ENCODE results near the gene RTTN.

The RTTN gene

DNA sequence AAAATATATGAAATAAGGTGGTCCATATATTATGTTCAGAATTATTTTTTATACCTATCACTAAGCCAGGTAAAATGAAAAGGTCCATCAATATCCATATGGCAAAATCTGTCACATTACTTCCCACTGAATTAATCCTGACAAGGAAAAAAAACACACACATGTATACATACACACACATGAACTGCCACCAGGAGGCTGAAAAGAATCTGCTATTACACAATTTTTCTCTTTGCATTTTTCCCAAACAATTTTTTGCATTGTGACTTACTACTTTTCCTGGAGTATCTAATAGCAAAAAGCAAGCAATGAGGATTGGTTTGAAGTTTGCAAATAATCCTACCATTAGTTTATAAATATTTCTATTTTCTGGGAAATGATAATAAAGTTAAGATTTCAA is 129.6 kb downstream of the RTTN start:
- H3K27ac ChIP-seq (ENCODE audit: low read depth, low read length) = no peak overlapping the region
- no peaks in the 10 kb centered on the region for H3K9me3 ChIP-seq (ENCODE audit: control insufficient read depth, insufficient read depth, low read depth, low read length)
- no peaks in the 10 kb centered on the region for H3K4me1 ChIP-seq (ENCODE audit: control insufficient read depth, insufficient read depth, low read length)
- H3K27me3 ChIP-seq (ENCODE audit: control insufficient read depth, insufficient read depth, low read length) = no peaks in the 10 kb centered on the region
- no peak overlapping the region for H3K9ac ChIP-seq (ENCODE audit: low read length)
- peaks cover 9% of the 10 kb centered on the region; the same call in 1 of the 2 replicates for H3K36me3 ChIP-seq (ENCODE audit: control insufficient read depth, insufficient read depth, low read length)
- H3K4me3 ChIP-seq (ENCODE audit: low read depth, low read length) = no peak overlapping the region

DNA sequence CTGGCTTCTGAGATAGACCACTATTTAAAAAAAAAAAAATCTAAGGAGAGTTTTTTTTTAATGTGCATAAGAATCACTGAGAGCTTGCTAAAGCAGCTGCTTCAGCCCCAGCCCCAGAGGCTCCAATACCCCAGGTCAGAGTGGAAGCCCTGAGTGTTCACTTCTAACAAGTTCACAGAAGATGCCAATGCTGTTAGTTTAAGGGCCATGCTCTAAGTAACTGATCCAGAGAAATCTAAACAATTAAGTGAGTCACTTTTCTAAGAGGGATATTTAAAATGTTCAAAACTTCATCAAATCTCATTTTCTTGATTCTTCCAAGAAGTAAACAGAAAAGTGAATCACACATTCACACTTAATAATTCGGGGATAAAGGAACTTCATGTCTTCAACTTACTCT is 131.4 kb downstream of the RTTN start:
- no peak overlapping the region for H3K27ac ChIP-seq (ENCODE audit: low read depth, low read length)
- no peaks in the 10 kb centered on the region for H3K9me3 ChIP-seq (ENCODE audit: control insufficient read depth, insufficient read depth, low read depth, low read length)
- H3K9ac ChIP-seq (ENCODE audit: low read length) = no peak overlapping the region
- peaks cover 9% of the 10 kb centered on the region; the same call in 1 of the 2 replicates for H3K36me3 ChIP-seq (ENCODE audit: control insufficient read depth, insufficient read depth, low read length)
- H3K4me1 ChIP-seq (ENCODE audit: control insufficient read depth, insufficient read depth, low read length) = no peaks in the 10 kb centered on the region
- no peaks in the 10 kb centered on the region for H3K27me3 ChIP-seq (ENCODE audit: control insufficient read depth, insufficient read depth, low read length)
- no peak overlapping the region for H3K4me3 ChIP-seq (ENCODE audit: low read depth, low read length)

DNA sequence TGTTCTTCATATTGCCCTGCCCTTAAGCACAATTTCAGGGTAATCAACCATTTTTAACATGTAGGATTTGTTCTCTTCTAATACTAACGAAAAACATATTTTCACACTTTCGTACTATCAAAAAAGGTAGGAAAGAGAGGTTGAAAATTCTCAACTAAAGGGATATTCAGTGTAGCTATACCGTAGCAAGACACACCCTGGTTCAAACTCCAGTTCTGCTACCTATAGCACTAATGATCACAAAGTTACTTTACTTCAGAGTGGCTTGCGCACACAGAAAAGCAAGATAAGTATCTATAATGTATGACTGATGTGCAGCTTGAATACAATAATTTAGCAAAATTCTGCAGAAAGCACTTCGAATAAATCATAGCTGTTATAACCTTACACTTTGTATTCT is 132.1 kb downstream of the RTTN start:
- Histone ChIP-seq H3K36me3 (ENCODE audit: control insufficient read depth, insufficient read depth, low read length) (peaks cover 9% of the 10 kb centered on the region; the same call in 1 of the 2 replicates), H3K27me3 (ENCODE audit: control insufficient read depth, insufficient read depth, low read length) (no peaks in the 10 kb centered on the region), H3K9me3 (ENCODE audit: control insufficient read depth, insufficient read depth, low read depth, low read length) (no peaks in the 10 kb centered on the region), H3K4me3 (ENCODE audit: low read depth, low read length) (no peak overlapping the region), H3K9ac (ENCODE audit: low read length) (no peak overlapping the region), H3K27ac (ENCODE audit: low read depth, low read length) (no peak overlapping the region), H3K4me1 (ENCODE audit: control insufficient read depth, insufficient read depth, low read length) (no peaks in the 10 kb centered on the region)

- Histone ChIP-seq H3K4me3 (ENCODE audit: low read depth, low read length) (no peak overlapping the region), H3K27ac (ENCODE audit: low read depth, low read length) (no peak overlapping the region), H3K9ac (ENCODE audit: low read length) (no peak overlapping the region), H3K27me3 (ENCODE audit: control insufficient read depth, insufficient read depth, low read length) (no peaks in the 10 kb centered on the region), H3K9me3 (ENCODE audit: control insufficient read depth, insufficient read depth, low read depth, low read length) (no peaks in the 10 kb centered on the region), H3K36me3 (ENCODE audit: control insufficient read depth, insufficient read depth, low read length) (peaks cover 9% of the 10 kb centered on the region; the same call in 1 of the 2 replicates), H3K4me1 (ENCODE audit: control insufficient read depth, insufficient read depth, low read length) (no peaks in the 10 kb centered on the region)
These were observed 132.8 kb downstream of the RTTN start for GRCh38 chr18:70072678-70073077.

- H3K9me3 ChIP-seq (ENCODE audit: control insufficient read depth, insufficient read depth, low read depth, low read length) = no peaks in the 10 kb centered on the region
- no peaks in the 10 kb centered on the region for H3K27me3 ChIP-seq (ENCODE audit: control insufficient read depth, insufficient read depth, low read length)
- H3K4me1 ChIP-seq (ENCODE audit: control insufficient read depth, insufficient read depth, low read length) = no peaks in the 10 kb centered on the region
- H3K9ac ChIP-seq (ENCODE audit: low read length) = no peak overlapping the region
- no peak overlapping the region for H3K27ac ChIP-seq (ENCODE audit: low read depth, low read length)
- peaks cover 9% of the 10 kb centered on the region; the same call in 1 of the 2 replicates for H3K36me3 ChIP-seq (ENCODE audit: control insufficient read depth, insufficient read depth, low read length)
- H3K4me3 ChIP-seq (ENCODE audit: low read depth, low read length) = no peak overlapping the region
These were observed 135.5 kb downstream of the RTTN start for GRCh38 chr18:70069965-70070364.

- Histone ChIP-seq H3K4me1 (ENCODE audit: control insufficient read depth, insufficient read depth, low read length) (no peaks in the 10 kb centered on the region), H3K4me3 (ENCODE audit: low read depth, low read length) (no peak overlapping the region), H3K27me3 (ENCODE audit: control insufficient read depth, insufficient read depth, low read length) (no peaks in the 10 kb centered on the region), H3K9me3 (ENCODE audit: control insufficient read depth, insufficient read depth, low read depth, low read length) (no peaks in the 10 kb centered on the region), H3K9ac (ENCODE audit: low read length) (no peak overlapping the region), H3K36me3 (ENCODE audit: control insufficient read depth, insufficient read depth, low read length) (peaks cover 9% of the 10 kb centered on the region; the same call in 1 of the 2 replicates), H3K27ac (ENCODE audit: low read depth, low read length) (no peak overlapping the region)
These were observed 136.1 kb downstream of the RTTN start for GRCh38 chr18:70069382-70069781.

DNA sequence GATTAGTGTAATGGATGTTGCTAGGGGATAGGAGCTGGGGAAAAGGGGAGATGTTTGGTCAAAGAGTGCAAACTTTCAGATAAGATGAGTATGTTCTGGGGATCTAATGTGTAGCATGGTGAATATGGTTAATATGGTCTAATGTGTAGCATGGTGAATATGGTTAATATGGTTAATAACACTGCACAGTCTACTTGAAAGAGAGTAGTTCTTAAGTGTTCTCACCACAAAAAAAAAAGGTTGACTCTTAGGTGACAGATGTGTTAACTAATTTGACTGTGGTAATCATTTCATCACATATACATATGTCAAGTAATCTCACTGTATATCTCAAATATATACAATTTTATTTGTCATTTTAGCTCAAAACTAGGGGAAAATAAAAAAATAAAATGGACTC is 136.5 kb downstream of the RTTN start:
- peaks cover 9% of the 10 kb centered on the region; the same call in 1 of the 2 replicates for H3K36me3 ChIP-seq (ENCODE audit: control insufficient read depth, insufficient read depth, low read length)
- no peaks in the 10 kb centered on the region for H3K4me1 ChIP-seq (ENCODE audit: control insufficient read depth, insufficient read depth, low read length)
- H3K4me3 ChIP-seq (ENCODE audit: low read depth, low read length) = no peak overlapping the region
- no peak overlapping the region for H3K9ac ChIP-seq (ENCODE audit: low read length)
- no peaks in the 10 kb centered on the region for H3K27me3 ChIP-seq (ENCODE audit: control insufficient read depth, insufficient read depth, low read length)
- H3K27ac ChIP-seq (ENCODE audit: low read depth, low read length) = no peak overlapping the region
- no peaks in the 10 kb centered on the region for H3K9me3 ChIP-seq (ENCODE audit: control insufficient read depth, insufficient read depth, low read depth, low read length)

GRCh38 chr18:70059684-70060083 is 145.8 kb downstream of the RTTN start:
- Histone ChIP-seq H3K9me3 (ENCODE audit: control insufficient read depth, insufficient read depth, low read depth, low read length) (no peaks in the 10 kb centered on the region), H3K9ac (ENCODE audit: low read length) (no peak overlapping the region), H3K27ac (ENCODE audit: low read depth, low read length) (no peak overlapping the region), H3K36me3 (ENCODE audit: control insufficient read depth, insufficient read depth, low read length) (peaks cover 13% of the 10 kb centered on the region; the same call in 1 of the 2 replicates), H3K27me3 (ENCODE audit: control insufficient read depth, insufficient read depth, low read length) (no peaks in the 10 kb centered on the region), H3K4me1 (ENCODE audit: control insufficient read depth, insufficient read depth, low read length) (no peaks in the 10 kb centered on the region), H3K4me3 (ENCODE audit: low read depth, low read length) (no peak overlapping the region)

GRCh38 chr18:70058916-70059315 is 146.6 kb downstream of the RTTN start:
- no peak overlapping the region for H3K27ac ChIP-seq (ENCODE audit: low read depth, low read length)
- peaks cover 13% of the 10 kb centered on the region; the same call in 1 of the 2 replicates for H3K36me3 ChIP-seq (ENCODE audit: control insufficient read depth, insufficient read depth, low read length)
- H3K9me3 ChIP-seq (ENCODE audit: control insufficient read depth, insufficient read depth, low read depth, low read length) = no peaks in the 10 kb centered on the region
- no peak overlapping the region for H3K9ac ChIP-seq (ENCODE audit: low read length)
- no peak overlapping the region for H3K4me3 ChIP-seq (ENCODE audit: low read depth, low read length)
- H3K27me3 ChIP-seq (ENCODE audit: control insufficient read depth, insufficient read depth, low read length) = no peaks in the 10 kb centered on the region
- no peaks in the 10 kb centered on the region for H3K4me1 ChIP-seq (ENCODE audit: control insufficient read depth, insufficient read depth, low read length)

DNA sequence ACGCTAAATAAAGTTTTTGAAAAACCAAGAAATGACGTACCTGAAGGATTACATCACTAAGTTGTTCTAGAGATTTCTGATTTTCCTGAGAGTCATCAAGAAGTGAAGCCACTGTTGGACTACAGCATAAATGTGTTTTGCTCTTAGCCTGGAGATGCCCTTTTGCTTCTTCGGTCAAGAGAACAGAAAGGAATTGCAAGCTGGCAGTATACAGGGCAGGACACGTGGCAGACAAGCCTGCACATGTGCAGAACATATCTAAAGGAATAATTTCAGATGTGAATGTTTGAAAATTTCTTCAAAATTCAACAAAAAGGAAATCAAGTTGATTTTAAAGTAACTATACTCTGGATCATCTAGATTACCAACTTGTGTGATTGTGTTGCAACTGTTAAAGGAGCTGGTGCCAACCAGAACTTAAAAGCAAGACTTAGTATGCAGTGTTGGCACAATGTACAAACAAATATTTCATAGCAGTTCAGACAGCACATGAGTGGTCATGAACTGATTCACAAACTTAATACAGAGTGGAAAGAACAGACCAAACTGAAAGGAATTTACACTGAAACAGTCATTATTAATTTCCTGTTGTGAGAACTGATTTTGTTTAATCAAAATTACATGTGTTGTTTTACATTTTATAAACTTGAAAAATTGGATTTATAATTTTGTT is 157.4 kb downstream of the RTTN start:
- Histone ChIP-seq H3K27ac (ENCODE audit: low read depth, low read length) (peak overlapping the region; percentile 4; the same call in 1 of the 2 replicates), H3K36me3 (ENCODE audit: control insufficient read depth, insufficient read depth, low read length) (peaks cover 2% of the 10 kb centered on the region; the same call in 1 of the 2 replicates), H3K4me1 (ENCODE audit: control insufficient read depth, insufficient read depth, low read length) (no peaks in the 10 kb centered on the region), H3K27me3 (ENCODE audit: control insufficient read depth, insufficient read depth, low read length) (no peaks in the 10 kb centered on the region), H3K4me3 (ENCODE audit: low read depth, low read length) (no peak overlapping the region), H3K9ac (ENCODE audit: low read length) (no peak overlapping the region), H3K9me3 (ENCODE audit: control insufficient read depth, insufficient read depth, low read depth, low read length) (no peaks in the 10 kb centered on the region)

DNA sequence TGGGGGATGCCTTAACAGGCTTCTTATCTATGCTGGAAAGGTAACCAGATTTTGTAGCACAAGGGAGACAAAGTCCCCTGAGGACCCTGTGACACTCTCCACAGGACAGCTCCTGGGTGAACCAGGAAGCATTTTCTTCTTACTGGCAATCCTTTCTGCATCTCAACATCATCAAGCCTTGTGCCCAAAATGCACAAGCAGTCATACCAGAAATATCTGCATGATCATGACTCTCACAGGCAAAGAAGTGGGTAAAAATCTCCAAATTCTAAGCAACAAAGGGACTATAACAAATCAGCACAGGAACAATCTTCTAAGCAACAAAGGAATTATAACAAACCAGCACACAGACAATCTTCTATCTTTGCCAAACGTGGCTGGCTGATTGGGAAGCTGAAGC is 158.7 kb downstream of the RTTN start:
- Histone ChIP-seq H3K27me3 (ENCODE audit: control insufficient read depth, insufficient read depth, low read length) (no peaks in the 10 kb centered on the region), H3K9ac (ENCODE audit: low read length) (no peak overlapping the region), H3K4me3 (ENCODE audit: low read depth, low read length) (no peak overlapping the region), H3K27ac (ENCODE audit: low read depth, low read length) (no peak overlapping the region), H3K9me3 (ENCODE audit: control insufficient read depth, insufficient read depth, low read depth, low read length) (no peaks in the 10 kb centered on the region), H3K4me1 (ENCODE audit: control insufficient read depth, insufficient read depth, low read length) (no peaks in the 10 kb centered on the region), H3K36me3 (ENCODE audit: control insufficient read depth, insufficient read depth, low read length) (no peaks in the 10 kb centered on the region)
